K562 (cell line): ENCODE results near the gene SHC1. TPM values are rescaled to one million over a fixed set of nuclear protein-coding genes. Genes with fewer than 3 reads are reported as not detected.

Experiments used
- ARNT ChIP-seq, 2 experiments: fragments of 450-650 bp; IDR thresholded peaks; 2 replicates each; pipeline ENCODE4 v1.6.1; 2016; ENCODE audit warnings: mild to moderate bottlenecking in 1 of 2
- BRCA1 ChIP-seq, 2 experiments: fragments of 450-650 bp in 1 of 2; sonication (generic) in 1 of 2; formaldehyde crosslinking in 1 of 2; IDR thresholded peaks; 2 replicates each; pipeline versions ENCODE4 v1.5.0 to v1.6.1; 2017 to 2020; ENCODE audit warnings: mild to moderate bottlenecking in 1 of 2, missing genetic modification reagents in 1 of 2
- CREB3 ChIP-seq: fragments of 450-650 bp; conservative IDR thresholded peaks from 2 replicates; pipeline ENCODE4 v1.6.1; 2016; ENCODE audit warnings: missing genetic modification characterization, low read depth, mild to moderate bottlenecking, missing compliant biosample characterization, moderate library complexity
- CREB5 ChIP-seq: fragments of 250-450 bp; sonication (Bioruptor Pico); IDR thresholded peaks from 2 replicates; pipeline ENCODE4 v1.5.0; 2020; ENCODE audit warnings: mild to moderate bottlenecking
- CREM ChIP-seq: IDR thresholded peaks from 2 replicates; pipeline ENCODE4 v1.6.1; 2014; ENCODE audit warnings: antibody characterized with exemption, low read depth
- ETV5 ChIP-seq: sonication (generic); formaldehyde crosslinking; IDR thresholded peaks from 2 replicates; pipeline ENCODE4 v1.4.0; 2020; ENCODE audit warnings: low read depth, mild to moderate bottlenecking, missing genetic modification reagents
- FOS ChIP-seq: IDR thresholded peaks from 3 replicates; pipeline ENCODE4 v1.6.1; 2011; ENCODE audit not compliant: insufficient read length; ENCODE audit errors: extremely low read depth
- FOXA3 ChIP-seq, 2 experiments: fragments of 450-650 bp in 1 of 2; sonication (generic) in 1 of 2; formaldehyde crosslinking; IDR thresholded peaks in 1 of 2; conservative IDR thresholded peaks in 1 of 2; 2 replicates each; pipeline versions ENCODE4 v1.4.0 to v1.8.0; 2020 to 2022; ENCODE audit warnings: mild to moderate bottlenecking in 2 of 2, missing genetic modification reagents in 1 of 2
- HSF4 ChIP-seq: fragments of 250-450 bp; sonication (Bioruptor Pico); IDR thresholded peaks from 2 replicates; pipeline ENCODE4 v2.1.2; 2022; ENCODE audit warnings: mild to moderate bottlenecking, moderate library complexity, borderline replicate concordance
- JUND ChIP-seq, 2 experiments: IDR thresholded peaks; 2 replicates in 1 of 2; 3 replicates in 1 of 2; pipeline ENCODE4 v1.6.1; 2011; ENCODE audit warnings: borderline replicate concordance in 2 of 2, low read depth in 2 of 2, low read length in 2 of 2, improper control_type of control experiment in 1 of 2, missing biosample characterization in 1 of 2, missing genetic modification characterization in 1 of 2, missing genetic modification reagents in 1 of 2
- MXD1 ChIP-seq: fragments of 250-450 bp; sonication (Bioruptor Pico); IDR thresholded peaks from 2 replicates; pipeline ENCODE4 v1.8.0; 2021; ENCODE audit warnings: borderline replicate concordance, mild to moderate bottlenecking, moderate library complexity; ENCODE audit not compliant: poor library complexity, severe bottlenecking
- NR2C2 ChIP-seq, 2 experiments: fragments of 200-800 bp in 1 of 2; sonication (Bioruptor generic) in 1 of 2; sonication (generic) in 1 of 2; formaldehyde crosslinking in 1 of 2; IDR thresholded peaks; 2 replicates each; pipeline versions ENCODE4 v1.6.1 to v1.8.0; 2016 to 2022; ENCODE audit warnings: mild to moderate bottlenecking in 1 of 2, missing compliant biosample characterization in 1 of 2, missing genetic modification characterization in 1 of 2, missing genetic modification reagents in 1 of 2
- PCBP2 ChIP-seq: fragments of 200-400 bp; formaldehyde crosslinking; IDR thresholded peaks from 2 replicates; pipeline ENCODE4 v1.6.1; 2018; ENCODE audit warnings: low read length, low read depth, mild to moderate bottlenecking, moderate library complexity; ENCODE audit not compliant: poor library complexity, severe bottlenecking
- PREB ChIP-seq: sonication (generic); formaldehyde crosslinking; IDR thresholded peaks from 2 replicates; pipeline ENCODE4 v1.8.1; 2023; ENCODE audit warnings: mild to moderate bottlenecking, missing genetic modification reagents
- RFX7 ChIP-seq: fragments of 250-450 bp; sonication (Bioruptor Pico); IDR thresholded peaks from 2 replicates; pipeline ENCODE4 v1.5.1; 2021; ENCODE audit warnings: mild to moderate bottlenecking
- SMAD1 ChIP-seq: fragments of 150-350 bp; IDR thresholded peaks from 2 replicates; pipeline ENCODE4 v1.6.1; 2014; ENCODE audit warnings: low read length, low read depth; ENCODE audit not compliant: partially characterized antibody
- SNRNP70 ChIP-seq: fragments of 200-400 bp; formaldehyde crosslinking; optimal IDR thresholded peaks from 2 replicates; pipeline ENCODE3; 2017; ENCODE audit warnings: low read depth, low read length
- SRSF1 ChIP-seq: fragments of 200-400 bp; formaldehyde crosslinking; IDR thresholded peaks from 2 replicates; pipeline ENCODE4 v1.6.1; 2017; ENCODE audit warnings: mild to moderate bottlenecking, low read depth, low read length, moderate library complexity
- TBL1XR1 ChIP-seq, 2 experiments: IDR thresholded peaks; 2 replicates each; pipeline ENCODE4 v1.6.1; 2012; ENCODE audit warnings: improper control_type of control experiment in 2 of 2, low read length in 2 of 2, mild to moderate bottlenecking in 1 of 2
- ZC3H8 ChIP-seq: fragments of 450-650 bp; IDR thresholded peaks from 2 replicates; pipeline ENCODE4 v1.6.1; 2017
- ZFP1 ChIP-seq: fragments of 450-650 bp; formaldehyde crosslinking; IDR thresholded peaks from 2 replicates; pipeline ENCODE4 v1.4.0; 2020; ENCODE audit warnings: mild to moderate bottlenecking, mixed read lengths
- ZNF165 ChIP-seq: fragments of 250-450 bp; sonication (Bioruptor Pico); IDR thresholded peaks from 2 replicates; pipeline ENCODE4 v1.4.0; 2020; ENCODE audit warnings: borderline replicate concordance
- polyA plus RNA-seq, 8 experiments: library from polyadenylated mRNA; depleted of rRNA in 4 of 8; stranded (reverse) in 5 of 8; unstranded in 3 of 8; fragments of >200 nt; fragmentation: Nextera tagmentation in 2 of 8; fragmentation: Illumina TruSeq in 1 of 8; extraction: Ambion mirVana in 2 of 8; extraction: Trizol in 1 of 8; gene quantifications; 2 replicates each; pipeline versions ENCODE4 v1.2.1 to v1.2.3, GENCODE V29; 2011 to 2014; ENCODE audit warnings: inconsistent platforms in 1 of 8, missing spikeins in 1 of 8
- total RNA-seq, 7 experiments: library from RNA; depleted of rRNA in 6 of 7; stranded (reverse); fragments of >200 nt in 6 of 7; fragmentation: Illumina TruSeq in 2 of 7; extraction: Trizol in 2 of 7; gene quantifications; 2 replicates each; pipeline versions ENCODE4 v1.2.1 to v1.2.3, GENCODE V29; 2011 to 2021; ENCODE audit warnings: low replicate concordance in 1 of 7

The SHC1 gene
- total and polyA plus RNA-seq, 9 of the 15 experiments (the other 6 are each of a cell fraction or from before 2014, with no cell fraction given) = 4.1 to 113 (median 51.9) TPM

GRCh38 chr1:155000726-155001424 is 30.3 kb upstream of the SHC1 start (continued):
- no peak for TF ChIP-seq BRCA1 (IDR thresholded peaks at IDR 0.05)
- TF ChIP-seq BRCA1 (CRISPR knock-in tag; IDR thresholded peaks at IDR 0.05) = no peak
- TF ChIP-seq NR2C2 (CRISPR knock-in tag; IDR thresholded peaks at IDR 0.05) = no peak
- TF ChIP-seq NR2C2 (tag; IDR thresholded peaks at IDR 0.05) = peak; percentile 62
- 0 out of 2 replicates have a peak, but pooled peaks have one; percentile 23 for TF ChIP-seq RFX7
- no peak for TF ChIP-seq PREB (CRISPR knock-in tag)
- TF ChIP-seq ZNF165 (CRISPR knock-in tag) = no peak
- TF ChIP-seq SNRNP70 = no peak
- no peak for TF ChIP-seq SMAD1
- TF ChIP-seq PCBP2 = no peak
- TF ChIP-seq ARNT (IDR thresholded peaks at IDR 0.05) = peak; percentile 72 to 85
- TF ChIP-seq TBL1XR1 (IDR thresholded peaks at IDR 0.05; ENCODE audit: low read length in 2 of 2) = peak; percentile 45 to 56; a peak in 1 of 4 replicates
- no peak for TF ChIP-seq CREB5 (CRISPR knock-in tag)
- no peak for TF ChIP-seq ZFP1 (CRISPR knock-in tag)
- TF ChIP-seq HSF4 (CRISPR knock-in tag) = no peak
- peak; percentile 67; the same call in 1 of the 2 replicates for TF ChIP-seq ETV5 (CRISPR knock-in tag)
- TF ChIP-seq SRSF1 = no peak
- peak; percentile 39 for TF ChIP-seq CREM
- TF ChIP-seq MXD1 = no peak
- no peak for TF ChIP-seq FOS
- no peak for TF ChIP-seq CREB3 (tag)
- TF ChIP-seq ZC3H8 = no peak
- no peak for TF ChIP-seq FOXA3 (CRISPR knock-in tag; conservative IDR thresholded peaks at IDR 0.05 in 1 of 2, IDR thresholded peaks at IDR 0.05 in 1 of 2)
- peak; percentile 87 for TF ChIP-seq JUND (IDR thresholded peaks at IDR 0.05; ENCODE audit: borderline replicate concordance, low read depth, low read length)
- peak; percentile 84; the same call in 1 of the 3 replicates for TF ChIP-seq JUND (tag; IDR thresholded peaks at IDR 0.05; ENCODE audit: borderline replicate concordance, low read depth, low read length)
